Mucosa of stomach (tissue), 1 donor: ENCODE results near the gene ORAI3.
A peak's percentile ranks its signal among the peaks of the same experiment; 100 is the strongest.

ENCODE experiments used
- H3K27me3 ChIP-seq: one replicate; pipeline ENCODE4 v1.7.0; 2013; ENCODE audit warnings: mild to moderate bottlenecking, low read length; ENCODE audit not compliant: control insufficient read depth, insufficient read depth
- H3K36me3 ChIP-seq: one replicate; pipeline ENCODE4 v1.7.0; 2013; ENCODE audit warnings: low read length; ENCODE audit not compliant: control insufficient read depth, insufficient read depth
- H3K4me1 ChIP-seq: one replicate; pipeline ENCODE4 v1.7.0; 2013; ENCODE audit warnings: mild to moderate bottlenecking, low read length; ENCODE audit not compliant: control insufficient read depth, insufficient read depth
- H3K4me3 ChIP-seq: one replicate; pipeline ENCODE4 v1.7.0; 2013; ENCODE audit warnings: low read length
- H3K9ac ChIP-seq: one replicate; pipeline ENCODE4 v1.7.0; 2013; ENCODE audit warnings: mild to moderate bottlenecking, low read length, moderate library complexity
- H3K9me3 ChIP-seq: one replicate; pipeline ENCODE4 v1.7.0; 2013; ENCODE audit warnings: mild to moderate bottlenecking, low read length, moderate library complexity; ENCODE audit not compliant: control insufficient read depth
- donor health status: Pancreatic carcinoma.

Gene ORAI3

GRCh38 chr16:30992931-30993816 lies 44.3 kb downstream of the ORAI3 start:
- Histone ChIP-seq H3K27me3 (peaks cover 18% of the 10 kb centered on the region), H3K36me3 (no peaks in the 10 kb centered on the region), H3K9me3 (no peaks in the 10 kb centered on the region), H3K4me1 (peaks cover 17% of the 10 kb centered on the region), H3K4me3 (no peak overlapping the region), H3K9ac (no peak overlapping the region)

- H3K9ac ChIP-seq: no peak overlapping the region
- no peaks in the 10 kb centered on the region for H3K36me3 ChIP-seq
- no peak overlapping the region for H3K4me3 ChIP-seq
- peaks cover 17% of the 10 kb centered on the region for H3K4me1 ChIP-seq
- peaks cover 24% of the 10 kb centered on the region for H3K27me3 ChIP-seq
- no peaks in the 10 kb centered on the region for H3K9me3 ChIP-seq
These were observed 47.1 kb downstream of the ORAI3 start for GRCh38 chr16:30995927-30996323.

- H3K4me1 ChIP-seq: peaks cover 17% of the 10 kb centered on the region
- H3K9ac ChIP-seq: peak overlapping the region; percentile 61
- H3K9me3 ChIP-seq: no peaks in the 10 kb centered on the region
- H3K4me3 ChIP-seq: no peak overlapping the region
- H3K27me3 ChIP-seq: peaks cover 24% of the 10 kb centered on the region
- no peaks in the 10 kb centered on the region for H3K36me3 ChIP-seq
These were observed 47.6 kb downstream of the ORAI3 start for GRCh38 chr16:30996324-30996984.

- Histone ChIP-seq H3K4me3 (no peak overlapping the region), H3K36me3 (no peaks in the 10 kb centered on the region), H3K4me1 (peaks cover 17% of the 10 kb centered on the region), H3K9me3 (no peaks in the 10 kb centered on the region), H3K9ac (peak overlapping the region; percentile 61), H3K27me3 (peaks cover 29% of the 10 kb centered on the region)
These were observed 48.3 kb downstream of the ORAI3 start for GRCh38 chr16:30996985-30997724.

- no peak overlapping the region for H3K4me3 ChIP-seq
- no peaks in the 10 kb centered on the region for H3K36me3 ChIP-seq
- peaks cover 17% of the 10 kb centered on the region for H3K4me1 ChIP-seq
- H3K27me3 ChIP-seq: peaks cover 34% of the 10 kb centered on the region
- peak overlapping the region; percentile 55 for H3K9ac ChIP-seq
- H3K9me3 ChIP-seq: no peaks in the 10 kb centered on the region
These were observed 49.1 kb downstream of the ORAI3 start for GRCh38 chr16:30997725-30998711.

GRCh38 chr16:30998852-30999761 lies 50.2 kb downstream of the ORAI3 start:
- no peaks in the 10 kb centered on the region for H3K36me3 ChIP-seq
- H3K4me1 ChIP-seq: peaks cover 17% of the 10 kb centered on the region
- H3K27me3 ChIP-seq: peaks cover 34% of the 10 kb centered on the region
- H3K9ac ChIP-seq: no peak overlapping the region
- no peaks in the 10 kb centered on the region for H3K9me3 ChIP-seq
- H3K4me3 ChIP-seq: no peak overlapping the region

GRCh38 chr16:31000671-31001382 lies 52.0 kb downstream of the ORAI3 start:
- Histone ChIP-seq H3K9ac (no peak overlapping the region), H3K4me3 (no peak overlapping the region), H3K9me3 (no peaks in the 10 kb centered on the region), H3K36me3 (no peaks in the 10 kb centered on the region), H3K4me1 (peaks cover 17% of the 10 kb centered on the region), H3K27me3 (peaks cover 34% of the 10 kb centered on the region)

GRCh38 chr16:31001507-31002249 lies 52.8 kb downstream of the ORAI3 start:
- Histone ChIP-seq H3K36me3 (no peaks in the 10 kb centered on the region), H3K4me3 (no peak overlapping the region), H3K4me1 (peaks cover 12% of the 10 kb centered on the region), H3K9ac (no peak overlapping the region), H3K27me3 (peaks cover 28% of the 10 kb centered on the region), H3K9me3 (no peaks in the 10 kb centered on the region)

- H3K9ac ChIP-seq: no peak overlapping the region
- H3K27me3 ChIP-seq: peaks cover 26% of the 10 kb centered on the region
- no peaks in the 10 kb centered on the region for H3K36me3 ChIP-seq
- H3K9me3 ChIP-seq: no peaks in the 10 kb centered on the region
- H3K4me1 ChIP-seq: peaks cover 8% of the 10 kb centered on the region
- H3K4me3 ChIP-seq: no peak overlapping the region
These were observed 53.4 kb downstream of the ORAI3 start for GRCh38 chr16:31002250-31002700.
